GM12878 (cell line): Measurements from ENCODE around the gene ILRUN. TPM values are rescaled to one million over a fixed set of nuclear protein-coding genes. Genes with fewer than 3 reads are reported as not detected.

Source experiments
- ASH2L ChIP-seq: fragments of 300-600, 200-600 bp; sonication (generic); IDR thresholded peaks from 2 replicates; pipeline ENCODE4 v1.6.1; 2017; ENCODE audit warnings: low read depth, mild to moderate bottlenecking, borderline replicate concordance
- BCL11A ChIP-seq: IDR thresholded peaks from 2 replicates; pipeline ENCODE4 v1.6.1; 2011; ENCODE audit warnings: low read depth, low read length
- GABPA ChIP-seq: IDR thresholded peaks from 2 replicates; pipeline ENCODE4 v1.6.1; 2014; ENCODE audit warnings: antibody characterized with exemption, low read depth, mild to moderate bottlenecking, inconsistent platforms
- NFYA ChIP-seq: IDR thresholded peaks from 2 replicates; pipeline ENCODE4 v1.6.1; 2011; ENCODE audit warnings: low read depth, mild to moderate bottlenecking, low read length, improper control_type of control experiment, borderline replicate concordance
- PML ChIP-seq: IDR thresholded peaks from 2 replicates; pipeline ENCODE4 v1.6.1; 2012; ENCODE audit warnings: low read length, inconsistent platforms
- RBBP5 ChIP-seq: fragments of 200-600 bp; sonication (generic); conservative IDR thresholded peaks from 2 replicates; pipeline ENCODE4 v1.6.1; 2016
- SMC3 ChIP-seq: IDR thresholded peaks from 2 replicates; pipeline ENCODE4 v1.6.1; 2011; ENCODE audit warnings: low read length, improper control_type of control experiment, borderline replicate concordance
- TBL1XR1 ChIP-seq: IDR thresholded peaks from 2 replicates; pipeline ENCODE4 v1.6.1; 2012; ENCODE audit warnings: low read depth, low read length, improper control_type of control experiment
- polyA plus RNA-seq, 11 experiments: library from polyadenylated mRNA; depleted of rRNA in 4 of 11; unstranded in 6 of 11; stranded (reverse) in 5 of 11; fragments of >200 nt; fragmentation: Nextera tagmentation in 4 of 11; fragmentation: Illumina TruSeq in 1 of 11; extraction: Ambion mirVana in 4 of 11; extraction: Trizol in 1 of 11; gene quantifications; 1 replicate in 1 of 11; 2 replicates in 10 of 11; pipeline versions ENCODE4 v1.2.1 to v1.2.3, GENCODE V29; 2011 to 2016; ENCODE audit warnings: inconsistent platforms in 2 of 11, missing spikeins in 2 of 11, low read depth in 1 of 11
- total RNA-seq, 4 experiments: library from RNA; depleted of rRNA in 3 of 4; stranded (reverse); fragments of >200 nt in 3 of 4; fragmentation: Illumina TruSeq in 1 of 4; extraction: Trizol in 1 of 4; gene quantifications; 2 replicates each; pipeline versions ENCODE4 v1.2.1 to v1.2.3, GENCODE V29; 2013 to 2021
- TF ChIP-seq, protein P1 (sequence below): fragments of 450-650 bp; IDR thresholded peaks from 2 replicates; pipeline ENCODE4 v1.6.1; 2016; ENCODE audit warnings: mild to moderate bottlenecking
- TF ChIP-seq, protein P2 (sequence below): IDR thresholded peaks from 2 replicates; pipeline ENCODE4 v1.6.1; 2012; ENCODE audit warnings: low read length, inconsistent platforms
- TF ChIP-seq, protein P3 (sequence below): fragments of 450-650 bp; IDR thresholded peaks from 2 replicates; pipeline ENCODE4 v1.6.1; 2017; ENCODE audit warnings: borderline replicate concordance
- TF ChIP-seq, protein P4 (sequence below): IDR thresholded peaks from 2 replicates; pipeline ENCODE4 v1.6.1; 2012; ENCODE audit warnings: low read depth, low read length, improper control_type of control experiment
- TF ChIP-seq, protein P5 (sequence below): fragments of 450-650 bp; IDR thresholded peaks from 2 replicates; pipeline ENCODE4 v1.6.1; 2017; ENCODE audit warnings: mild to moderate bottlenecking, moderate library complexity

The ILRUN gene
- total and polyA plus RNA-seq, 10 of the 15 experiments (the other 5 are each of a cell fraction or from before 2014, with no cell fraction given), result 21.0 to 114 (median 48.9) TPM

DNA sequence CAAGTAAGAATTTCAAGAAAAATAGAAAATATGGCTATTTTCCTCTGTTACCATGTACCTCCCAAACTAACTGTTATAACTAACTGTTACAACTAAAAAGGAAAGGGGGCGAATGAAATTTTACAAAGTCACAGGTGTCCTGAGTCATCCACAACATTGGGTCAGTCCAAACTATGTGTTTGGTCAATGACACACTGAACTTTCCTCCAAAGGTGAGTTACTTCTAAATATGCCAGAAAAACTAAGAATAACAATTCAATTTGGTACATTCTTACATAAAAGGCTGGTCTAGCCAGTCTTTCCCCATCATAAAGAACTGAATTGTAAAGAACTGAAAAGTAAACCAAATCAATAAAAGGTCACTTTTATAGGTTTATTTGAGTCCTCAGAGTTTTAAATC, 44.3 kb downstream of the ILRUN start (continued):
- TF ChIP-seq, protein P1, sequence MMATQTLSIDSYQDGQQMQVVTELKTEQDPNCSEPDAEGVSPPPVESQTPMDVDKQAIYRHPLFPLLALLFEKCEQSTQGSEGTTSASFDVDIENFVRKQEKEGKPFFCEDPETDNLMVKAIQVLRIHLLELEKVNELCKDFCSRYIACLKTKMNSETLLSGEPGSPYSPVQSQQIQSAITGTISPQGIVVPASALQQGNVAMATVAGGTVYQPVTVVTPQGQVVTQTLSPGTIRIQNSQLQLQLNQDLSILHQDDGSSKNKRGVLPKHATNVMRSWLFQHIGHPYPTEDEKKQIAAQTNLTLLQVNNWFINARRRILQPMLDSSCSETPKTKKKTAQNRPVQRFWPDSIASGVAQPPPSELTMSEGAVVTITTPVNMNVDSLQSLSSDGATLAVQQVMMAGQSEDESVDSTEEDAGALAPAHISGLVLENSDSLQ, result no peak
- TF ChIP-seq TBL1XR1 (no peak), GABPA (no peak), NFYA (no peak), RBBP5 (no peak), BCL11A (no peak), ASH2L (no peak), SMC3 (no peak), PML (no peak)
- TF ChIP-seq, protein P2, sequence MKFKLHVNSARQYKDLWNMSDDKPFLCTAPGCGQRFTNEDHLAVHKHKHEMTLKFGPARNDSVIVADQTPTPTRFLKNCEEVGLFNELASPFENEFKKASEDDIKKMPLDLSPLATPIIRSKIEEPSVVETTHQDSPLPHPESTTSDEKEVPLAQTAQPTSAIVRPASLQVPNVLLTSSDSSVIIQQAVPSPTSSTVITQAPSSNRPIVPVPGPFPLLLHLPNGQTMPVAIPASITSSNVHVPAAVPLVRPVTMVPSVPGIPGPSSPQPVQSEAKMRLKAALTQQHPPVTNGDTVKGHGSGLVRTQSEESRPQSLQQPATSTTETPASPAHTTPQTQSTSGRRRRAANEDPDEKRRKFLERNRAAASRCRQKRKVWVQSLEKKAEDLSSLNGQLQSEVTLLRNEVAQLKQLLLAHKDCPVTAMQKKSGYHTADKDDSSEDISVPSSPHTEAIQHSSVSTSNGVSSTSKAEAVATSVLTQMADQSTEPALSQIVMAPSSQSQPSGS, result no peak
- TF ChIP-seq, protein P3, sequence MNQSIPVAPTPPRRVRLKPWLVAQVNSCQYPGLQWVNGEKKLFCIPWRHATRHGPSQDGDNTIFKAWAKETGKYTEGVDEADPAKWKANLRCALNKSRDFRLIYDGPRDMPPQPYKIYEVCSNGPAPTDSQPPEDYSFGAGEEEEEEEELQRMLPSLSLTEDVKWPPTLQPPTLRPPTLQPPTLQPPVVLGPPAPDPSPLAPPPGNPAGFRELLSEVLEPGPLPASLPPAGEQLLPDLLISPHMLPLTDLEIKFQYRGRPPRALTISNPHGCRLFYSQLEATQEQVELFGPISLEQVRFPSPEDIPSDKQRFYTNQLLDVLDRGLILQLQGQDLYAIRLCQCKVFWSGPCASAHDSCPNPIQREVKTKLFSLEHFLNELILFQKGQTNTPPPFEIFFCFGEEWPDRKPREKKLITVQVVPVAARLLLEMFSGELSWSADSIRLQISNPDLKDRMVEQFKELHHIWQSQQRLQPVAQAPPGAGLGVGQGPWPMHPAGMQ, result no peak
- TF ChIP-seq, protein P4, sequence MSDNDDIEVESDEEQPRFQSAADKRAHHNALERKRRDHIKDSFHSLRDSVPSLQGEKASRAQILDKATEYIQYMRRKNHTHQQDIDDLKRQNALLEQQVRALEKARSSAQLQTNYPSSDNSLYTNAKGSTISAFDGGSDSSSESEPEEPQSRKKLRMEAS, result no peak
- TF ChIP-seq, protein P5, sequence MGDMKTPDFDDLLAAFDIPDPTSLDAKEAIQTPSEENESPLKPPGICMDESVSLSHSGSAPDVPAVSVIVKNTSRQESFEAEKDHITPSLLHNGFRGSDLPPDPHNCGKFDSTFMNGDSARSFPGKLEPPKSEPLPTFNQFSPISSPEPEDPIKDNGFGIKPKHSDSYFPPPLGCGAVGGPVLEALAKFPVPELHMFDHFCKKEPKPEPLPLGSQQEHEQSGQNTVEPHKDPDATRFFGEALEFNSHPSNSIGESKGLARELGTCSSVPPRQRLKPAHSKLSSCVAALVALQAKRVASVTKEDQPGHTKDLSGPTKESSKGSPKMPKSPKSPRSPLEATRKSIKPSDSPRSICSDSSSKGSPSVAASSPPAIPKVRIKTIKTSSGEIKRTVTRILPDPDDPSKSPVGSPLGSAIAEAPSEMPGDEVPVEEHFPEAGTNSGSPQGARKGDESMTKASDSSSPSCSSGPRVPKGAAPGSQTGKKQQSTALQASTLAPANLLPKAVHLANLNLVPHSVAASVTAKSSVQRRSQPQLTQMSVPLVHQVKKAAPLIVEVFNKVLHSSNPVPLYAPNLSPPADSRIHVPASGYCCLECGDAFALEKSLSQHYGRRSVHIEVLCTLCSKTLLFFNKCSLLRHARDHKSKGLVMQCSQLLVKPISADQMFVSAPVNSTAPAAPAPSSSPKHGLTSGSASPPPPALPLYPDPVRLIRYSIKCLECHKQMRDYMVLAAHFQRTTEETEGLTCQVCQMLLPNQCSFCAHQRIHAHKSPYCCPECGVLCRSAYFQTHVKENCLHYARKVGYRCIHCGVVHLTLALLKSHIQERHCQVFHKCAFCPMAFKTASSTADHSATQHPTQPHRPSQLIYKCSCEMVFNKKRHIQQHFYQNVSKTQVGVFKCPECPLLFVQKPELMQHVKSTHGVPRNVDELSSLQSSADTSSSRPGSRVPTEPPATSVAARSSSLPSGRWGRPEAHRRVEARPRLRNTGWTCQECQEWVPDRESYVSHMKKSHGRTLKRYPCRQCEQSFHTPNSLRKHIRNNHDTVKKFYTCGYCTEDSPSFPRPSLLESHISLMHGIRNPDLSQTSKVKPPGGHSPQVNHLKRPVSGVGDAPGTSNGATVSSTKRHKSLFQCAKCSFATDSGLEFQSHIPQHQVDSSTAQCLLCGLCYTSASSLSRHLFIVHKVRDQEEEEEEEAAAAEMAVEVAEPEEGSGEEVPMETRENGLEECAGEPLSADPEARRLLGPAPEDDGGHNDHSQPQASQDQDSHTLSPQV, result no peak
